MM.1S (cell line): ENCODE results near the gene CNOT8.

Experiments used
- EZH2 ChIP-seq: fragments of 300-600 bp; sonication (generic); optimal IDR thresholded peaks from 2 replicates; pipeline ENCODE3; 2017; ENCODE audit warnings: low read depth, mild to moderate bottlenecking, antibody characterized with exemption, low read length, mixed read lengths
- EZH2phosphoT487 ChIP-seq: fragments of 300-600 bp; sonication (generic); IDR thresholded peaks from 2 replicates; pipeline ENCODE4 v1.6.1; 2018; ENCODE audit warnings: antibody characterized with exemption, low read length
- TF ChIP-seq, protein P1 (sequence below): fragments of 300-600 bp; sonication (generic); IDR thresholded peaks from 2 replicates; pipeline ENCODE4 v1.5.1; 2016; ENCODE audit warnings: antibody characterized with exemption, low read length, mixed read lengths

DNA sequence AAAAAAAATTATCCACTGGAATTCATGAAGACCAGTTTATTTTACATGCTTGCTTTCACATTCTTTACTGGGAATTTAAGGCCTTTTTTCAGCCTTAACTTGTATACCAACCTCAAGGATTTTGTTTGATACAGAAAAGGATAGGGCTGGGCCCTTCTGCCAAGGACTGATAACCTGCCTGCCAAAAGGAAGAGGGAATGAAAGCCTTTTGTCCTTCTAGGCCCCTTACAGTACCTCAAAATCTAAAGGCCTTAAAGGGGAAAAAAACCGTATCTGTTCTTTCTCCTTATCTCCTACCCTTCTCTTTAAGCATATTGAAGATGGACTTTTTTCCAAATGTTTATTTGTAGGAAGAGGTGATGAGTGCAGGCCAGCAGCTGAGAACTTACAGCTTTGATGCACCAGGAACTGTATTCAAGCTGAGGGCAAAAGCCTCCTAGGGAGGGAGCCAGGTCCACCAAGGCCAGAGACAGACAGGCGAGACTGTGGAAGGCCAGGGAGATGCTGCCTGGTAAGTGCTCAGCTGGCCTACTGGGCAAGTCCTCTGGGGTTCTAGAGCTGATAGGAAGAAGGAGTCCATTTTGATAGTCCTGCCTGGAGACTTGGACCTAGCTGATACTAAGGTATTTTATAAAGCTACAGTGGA lies 39.8 kb upstream of the CNOT8 start:
- TF ChIP-seq, protein P1, sequence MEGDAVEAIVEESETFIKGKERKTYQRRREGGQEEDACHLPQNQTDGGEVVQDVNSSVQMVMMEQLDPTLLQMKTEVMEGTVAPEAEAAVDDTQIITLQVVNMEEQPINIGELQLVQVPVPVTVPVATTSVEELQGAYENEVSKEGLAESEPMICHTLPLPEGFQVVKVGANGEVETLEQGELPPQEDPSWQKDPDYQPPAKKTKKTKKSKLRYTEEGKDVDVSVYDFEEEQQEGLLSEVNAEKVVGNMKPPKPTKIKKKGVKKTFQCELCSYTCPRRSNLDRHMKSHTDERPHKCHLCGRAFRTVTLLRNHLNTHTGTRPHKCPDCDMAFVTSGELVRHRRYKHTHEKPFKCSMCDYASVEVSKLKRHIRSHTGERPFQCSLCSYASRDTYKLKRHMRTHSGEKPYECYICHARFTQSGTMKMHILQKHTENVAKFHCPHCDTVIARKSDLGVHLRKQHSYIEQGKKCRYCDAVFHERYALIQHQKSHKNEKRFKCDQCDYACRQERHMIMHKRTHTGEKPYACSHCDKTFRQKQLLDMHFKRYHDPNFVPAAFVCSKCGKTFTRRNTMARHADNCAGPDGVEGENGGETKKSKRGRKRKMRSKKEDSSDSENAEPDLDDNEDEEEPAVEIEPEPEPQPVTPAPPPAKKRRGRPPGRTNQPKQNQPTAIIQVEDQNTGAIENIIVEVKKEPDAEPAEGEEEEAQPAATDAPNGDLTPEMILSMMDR: no peak
- TF ChIP-seq EZH2 (no peak), EZH2phosphoT487 (no peak)
